GM19238 (cell line): ENCODE data around the gene CELF3.
A peak's percentile ranks its signal among the peaks of the same experiment; 100 is the strongest.

ENCODE experiments used
- DNase-seq: peaks from one replicate; pipeline ENCODE4 v3.0.0; 2011; ENCODE audit warnings: low spot score; ENCODE audit not compliant: insufficient read length

Gene CELF3

GRCh38 chr1:151720974-151721787 lies 4.6 kb upstream of the CELF3 start, which contains the start of gene RIIAD1:
RIIAD1 (plus strand) TSS chr1:151721522; CDS start chr1:151721537, 15 bp downstream.
- DNase-seq, result peak; percentile 94

DNA sequence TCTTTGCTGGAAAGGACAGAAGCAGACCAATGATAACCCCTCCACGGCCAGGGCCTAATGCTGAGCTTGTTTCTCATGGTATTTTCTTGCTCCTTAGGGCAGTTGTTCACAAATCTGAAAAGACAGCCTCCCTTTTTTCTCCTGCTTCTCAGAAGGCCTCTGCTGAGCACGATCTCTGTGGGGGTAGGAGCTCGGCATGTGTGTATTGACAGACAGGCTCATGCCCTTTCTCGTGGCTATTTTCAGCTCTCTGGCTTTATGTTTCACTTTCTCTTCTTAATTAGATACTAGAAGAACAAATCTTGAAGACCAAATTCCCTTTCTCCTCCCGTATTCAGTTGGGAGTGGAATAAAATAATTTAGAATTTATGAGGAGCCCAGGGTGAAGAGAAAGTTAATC lies 4.0 kb upstream of the CELF3 start:
- peak; percentile 71 for DNase-seq

DNA sequence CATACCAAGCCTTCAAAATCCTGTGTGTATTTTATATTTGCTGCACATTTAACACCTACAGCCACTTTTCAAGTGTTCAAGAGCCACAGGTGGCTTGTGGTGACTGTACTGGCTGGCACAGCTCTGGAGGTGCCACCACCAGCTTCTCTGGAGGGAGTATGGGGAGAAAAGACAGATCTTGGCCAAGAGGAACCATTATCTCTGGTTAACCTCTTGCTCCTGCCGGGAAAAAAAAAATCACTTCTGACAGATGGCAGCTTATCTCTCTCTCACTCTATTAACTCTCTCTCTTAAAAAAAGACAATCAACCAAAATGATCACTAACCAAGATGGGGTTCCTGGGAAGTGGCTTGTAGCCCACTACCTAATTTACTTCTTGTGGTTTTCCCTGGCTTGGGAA lies 3.5 kb upstream of the CELF3 start:
- no peak for DNase-seq

GRCh38 chr1:151718666-151719065 lies 2.1 kb upstream of the CELF3 start:
- no peak for DNase-seq

GRCh38 chr1:151718011-151718431 lies 1.4 kb upstream of the CELF3 start:
- DNase-seq, result no peak

- no peak for DNase-seq
These were observed 219 bp downstream of the CELF3 start for GRCh38 chr1:151716405-151716762.

DNA sequence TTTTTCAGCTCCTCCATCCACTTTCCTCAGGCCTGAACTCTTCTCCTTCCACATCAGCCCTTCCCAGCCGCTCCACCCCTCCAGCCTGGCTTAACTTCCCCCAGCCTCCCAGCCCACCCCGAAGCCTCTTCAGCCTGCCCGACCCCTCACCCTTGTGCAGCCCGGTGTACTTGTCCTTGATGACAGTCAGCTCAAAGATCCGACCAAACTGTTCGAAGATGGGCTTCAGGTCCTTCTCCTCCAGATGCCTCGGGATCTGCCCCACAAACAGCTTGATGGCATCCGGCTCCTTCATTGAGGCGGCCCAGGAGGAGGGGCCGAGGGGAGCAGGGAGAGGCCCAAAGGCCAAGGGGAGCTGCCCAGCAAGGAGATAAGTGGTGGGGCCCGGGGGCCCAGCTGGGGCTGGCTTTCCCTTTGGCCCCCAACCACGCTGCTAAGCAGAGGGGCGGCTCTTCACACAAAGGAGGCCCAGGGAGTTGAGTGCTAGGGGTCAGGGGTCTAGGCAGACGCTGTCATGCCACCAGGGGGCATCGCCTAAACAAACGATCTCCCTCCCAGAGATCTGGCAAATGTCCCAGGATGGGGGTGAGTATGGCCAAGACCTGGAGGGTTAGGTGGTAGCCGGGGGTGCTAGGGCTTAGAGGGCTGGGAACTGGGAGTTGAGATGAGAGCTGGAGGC lies 738 bp downstream of the CELF3 start:
- DNase-seq, result no peak

GRCh38 chr1:151714820-151715725 lies 1.5 kb downstream of the CELF3 start:
- DNase-seq, result no peak

DNA sequence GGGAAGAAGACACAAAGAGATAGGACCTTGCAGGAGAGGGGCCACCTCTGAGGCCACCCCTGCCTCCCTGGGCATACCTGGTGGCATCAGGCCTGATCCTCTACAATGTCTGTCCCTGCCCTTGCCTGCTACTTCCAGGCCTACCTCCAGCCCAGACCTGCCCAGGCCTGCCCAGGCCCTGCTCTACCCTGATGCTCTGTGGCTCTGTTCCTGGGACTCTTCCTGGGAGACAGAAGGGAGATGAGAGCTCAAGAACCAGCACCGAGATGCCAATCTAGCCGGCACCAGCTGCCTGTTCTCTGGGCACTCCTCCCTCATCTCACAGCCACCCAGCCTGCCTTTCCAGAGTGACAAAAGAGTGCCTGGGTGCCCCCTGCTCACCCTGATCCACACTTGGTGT lies 2.7 kb downstream of the CELF3 start:
- no peak for DNase-seq

DNA sequence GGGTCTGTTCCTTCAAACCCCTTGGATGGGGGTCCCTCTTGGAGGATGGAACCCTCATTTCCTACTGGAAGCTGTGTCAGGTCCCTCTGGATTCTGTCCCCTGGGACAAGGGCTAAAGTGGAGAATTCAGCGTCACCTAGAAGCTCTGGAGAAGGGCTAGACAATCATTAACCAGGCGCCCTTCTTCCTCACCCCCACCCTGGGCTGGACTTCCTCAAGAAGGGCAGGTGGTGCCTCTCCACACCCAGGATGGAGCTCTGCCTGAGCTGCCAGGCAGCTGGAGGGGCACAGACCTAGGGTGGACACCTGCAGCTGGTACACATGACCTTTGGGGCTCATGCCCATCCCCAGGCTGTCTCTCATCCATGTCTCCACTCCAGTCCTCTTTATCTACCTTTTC lies 3.6 kb downstream of the CELF3 start:
- no peak for DNase-seq

DNA sequence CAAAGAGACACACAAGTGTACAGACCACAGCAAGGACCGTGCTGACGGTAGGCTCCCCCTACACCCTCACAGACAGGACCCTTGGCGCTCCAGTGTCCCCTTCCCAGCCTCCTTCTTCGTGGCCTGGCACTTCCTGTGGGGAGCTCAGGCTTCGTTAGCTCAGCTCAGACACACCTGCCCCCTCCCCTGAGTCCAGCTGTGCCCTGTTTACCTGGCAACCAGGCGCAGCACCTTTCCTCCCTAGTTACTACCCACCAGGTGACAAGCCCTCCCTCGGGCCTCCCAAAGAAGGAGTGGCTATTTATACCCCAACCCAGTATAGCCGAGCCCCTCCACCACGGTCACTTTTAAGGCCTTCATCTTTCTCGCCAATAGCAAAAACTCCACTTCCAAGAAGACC lies 4.7 kb downstream of the CELF3 start:
- DNase-seq, result no peak

- no peak for DNase-seq
These were observed 5.4 kb downstream of the CELF3 start for GRCh38 chr1:151711044-151711800.

- DNase-seq, result no peak
These were observed 6.3 kb downstream of the CELF3 start for GRCh38 chr1:151710187-151710840.

GRCh38 chr1:151708891-151709290 lies 7.7 kb downstream of the CELF3 start:
- DNase-seq, result no peak

DNA sequence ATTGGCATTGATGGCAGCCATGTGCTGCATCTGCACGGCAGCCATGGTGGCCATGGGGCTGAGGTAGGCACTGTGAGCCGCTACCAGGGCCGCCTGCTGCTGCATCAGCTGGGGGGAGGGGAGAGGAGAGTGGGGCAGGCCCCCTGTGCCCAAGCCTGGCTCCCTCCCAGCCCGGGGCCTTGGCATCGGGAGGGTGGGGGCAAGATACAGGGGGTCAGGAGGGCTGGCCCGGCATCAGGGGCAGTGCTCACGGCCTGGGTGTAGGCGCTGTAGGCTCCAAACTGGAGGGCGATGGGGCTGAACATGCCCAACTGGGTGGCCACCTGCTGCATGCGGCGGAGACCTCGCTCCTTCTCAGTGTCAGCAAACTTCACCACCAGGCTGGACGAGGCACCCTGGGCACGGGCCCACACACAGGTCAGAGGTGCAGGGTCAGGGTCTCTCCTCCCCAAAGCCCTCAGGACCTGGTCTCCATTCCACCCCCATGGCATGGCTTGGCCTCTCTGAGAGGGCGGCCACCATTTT lies 9.0 kb downstream of the CELF3 start:
- no peak for DNase-seq

DNA sequence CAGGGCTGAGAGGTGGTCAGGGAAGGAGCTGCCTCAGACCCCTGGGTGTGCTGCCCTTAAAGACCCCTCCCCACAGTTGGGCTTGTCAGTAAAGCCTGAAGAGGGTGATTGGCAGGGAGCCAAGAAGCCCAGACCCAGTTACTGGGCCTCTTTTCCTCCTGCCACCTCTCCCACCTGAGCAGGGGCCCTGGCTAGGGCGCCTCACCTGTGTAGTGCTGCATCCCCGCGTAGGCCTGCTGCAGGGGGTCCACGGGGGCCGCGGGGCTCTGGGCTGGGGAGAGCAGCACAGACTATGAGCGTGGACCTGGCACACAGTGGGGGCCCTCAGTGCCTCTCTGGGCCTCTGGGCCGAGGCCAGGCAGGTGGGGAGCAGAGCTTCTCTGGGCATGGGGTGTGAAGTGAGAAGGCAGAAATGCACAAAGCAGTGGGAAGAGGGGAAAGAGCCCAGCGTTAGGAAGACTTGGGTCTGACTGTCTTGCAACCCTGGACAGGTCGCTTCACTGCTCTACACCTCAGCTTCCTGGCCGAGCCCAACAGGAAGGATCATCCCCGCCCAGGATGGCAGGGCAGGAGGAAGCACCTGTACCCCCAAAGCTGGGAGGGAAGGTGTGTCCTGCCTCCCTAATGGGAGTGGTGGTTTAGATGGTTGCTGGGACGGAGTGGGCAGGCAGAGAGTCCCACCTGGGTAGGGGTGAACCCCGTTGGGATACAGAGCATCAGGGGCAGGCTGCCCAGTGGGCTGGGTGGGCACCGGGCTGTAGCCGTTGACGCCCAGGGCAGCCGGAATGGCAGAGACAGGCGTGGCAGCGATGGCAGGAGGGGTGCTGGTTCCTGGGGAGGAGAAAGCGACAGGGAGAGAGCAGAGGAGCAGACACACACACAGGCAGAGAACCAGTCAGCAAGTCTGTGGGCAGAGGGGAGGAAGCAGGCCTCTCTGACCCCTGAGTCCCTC lies 9.9 kb downstream of the CELF3 start:
- DNase-seq, result no peak

DNA sequence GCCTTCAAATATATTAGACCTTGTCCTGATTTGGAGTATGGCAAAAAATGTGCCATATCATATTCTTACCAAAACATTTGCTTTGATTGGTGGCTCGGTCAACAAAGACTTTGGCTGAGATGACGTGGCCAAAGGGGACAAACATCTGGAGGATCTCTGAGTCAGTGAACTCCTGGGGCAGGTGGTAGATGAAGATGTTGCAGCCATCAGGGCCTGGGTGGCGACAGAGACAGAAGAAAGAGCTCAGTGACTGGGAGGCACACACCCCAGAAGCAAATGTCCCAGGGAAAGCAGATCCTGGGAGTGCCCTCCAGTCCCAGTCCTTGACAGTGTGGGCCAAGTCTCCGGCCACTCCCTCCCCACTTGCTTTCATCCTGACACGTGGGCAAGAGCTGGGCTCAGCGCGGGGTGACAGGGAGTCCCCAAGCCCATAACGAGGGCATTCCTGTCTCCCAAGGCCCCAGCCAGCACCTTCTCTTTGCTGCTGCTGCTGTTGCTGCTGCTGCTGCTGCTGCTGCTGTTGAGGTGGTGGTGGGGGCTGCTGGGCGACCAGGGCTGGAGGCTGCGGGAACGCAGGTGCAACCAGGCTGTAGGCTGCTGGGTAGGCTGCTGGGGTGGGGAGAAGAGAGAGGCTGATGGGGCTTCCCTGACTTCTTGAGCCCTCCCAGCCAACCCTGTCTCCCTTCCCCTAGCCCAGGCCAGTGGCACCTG lies 10.7 kb downstream of the CELF3 start:
- no peak for DNase-seq

- DNase-seq, result no peak
These were observed 11.5 kb downstream of the CELF3 start for GRCh38 chr1:151705146-151705545.

DNA sequence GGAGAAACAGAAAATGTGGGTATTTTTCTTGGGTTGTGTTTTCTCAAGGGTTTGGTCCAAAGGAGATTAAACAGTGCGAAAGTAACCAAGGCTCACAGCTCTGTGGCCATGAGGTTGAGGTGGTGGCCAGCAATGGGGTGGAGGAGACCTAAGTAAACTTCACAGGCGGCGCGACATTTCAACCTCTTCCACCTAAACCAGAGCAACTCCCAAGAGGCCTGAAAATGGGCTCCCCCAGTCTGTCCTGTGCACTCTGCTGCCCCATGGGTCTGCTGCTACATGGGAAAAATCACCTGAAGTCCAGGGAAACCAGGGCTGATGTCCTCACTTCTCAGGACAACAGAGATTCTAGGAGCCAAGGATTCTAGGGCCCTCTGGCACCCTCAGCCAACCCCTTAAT lies 12.4 kb downstream of the CELF3 start:
- DNase-seq, result no peak
